ENCODE results near the gene CYTH3. TPM values are rescaled to one million over a fixed set of nuclear protein-coding genes. Genes with fewer than 3 reads are reported as not detected.

CYTH3 gene
- total and polyA plus RNA-seq, 2 donors (not counting 1 experiment from before 2014, with no cell fraction given) = 39.1 to 73.3 TPM

- no peak for DNase-seq (ENCODE audit: low read depth in 2 of 2)
- no peak overlapping the region for H3K27ac ChIP-seq (ENCODE audit: insufficient read depth, low read length)
These were observed 105.3 kb downstream of the CYTH3 start for GRCh38 chr7:6167004-6167551.

GRCh38 chr7:6166443-6166891, 106.0 kb downstream of the CYTH3 start:
- H3K4me3 ChIP-seq (replicated peaks in 1 of 4; ENCODE audit: control extremely low read depth in 1 of 4, insufficient read depth in 1 of 4, low read depth in 3 of 4, low read length in 4 of 4) = no peak overlapping the region
- H3K27me3 ChIP-seq (ENCODE audit: control insufficient read depth, insufficient read depth, low read length) = no peaks in the 10 kb centered on the region
- no peak overlapping the region for H3K27ac ChIP-seq (ENCODE audit: insufficient read depth, low read length)
- no peak overlapping the region for H3K4me2 ChIP-seq (ENCODE audit: extremely low read depth, insufficient read depth, low read length)
- no peak overlapping the region for H2AFZ ChIP-seq (ENCODE audit: low read length)
- H3K79me2 ChIP-seq (ENCODE audit: control insufficient read depth, insufficient read depth, low read length) = no peaks in the 10 kb centered on the region
- no peak for TF ChIP-seq EZH2 (IDR thresholded peaks at IDR 0.05; ENCODE audit: low read length, missing control alignments)
- no peak for TF ChIP-seq CTCF (conservative IDR thresholded peaks at IDR 0.05 in 1 of 2, IDR thresholded peaks at IDR 0.05 in 1 of 2; ENCODE audit: low read depth in 1 of 2, low read length in 2 of 2)
- peaks cover 11% of the 10 kb centered on the region for H3K4me1 ChIP-seq (ENCODE audit: control insufficient read depth, extremely low read depth, insufficient read depth, low read length)
- no peaks in the 10 kb centered on the region for H4K20me1 ChIP-seq (ENCODE audit: control insufficient read depth, extremely low read depth, insufficient read depth, low read length)
- peaks cover 33% of the 10 kb centered on the region for H3K36me3 ChIP-seq (ENCODE audit: control insufficient read depth, insufficient read depth, low read length)
- no peak overlapping the region for H3K9ac ChIP-seq (ENCODE audit: insufficient read depth, low read length)
- DNase-seq (ENCODE audit: low read depth in 2 of 2) = no peak
- no peaks in the 10 kb centered on the region for H3K9me3 ChIP-seq (ENCODE audit: control insufficient read depth, insufficient read depth, low read depth, low read length)

More at GRCh38 chr7:6167004-6167551, 105.3 kb downstream of the CYTH3 start:
- H3K4me2 ChIP-seq (ENCODE audit: extremely low read depth, insufficient read depth, low read length) = no peak overlapping the region
- no peak for TF ChIP-seq EZH2 (IDR thresholded peaks at IDR 0.05; ENCODE audit: low read length, missing control alignments)
- no peak for TF ChIP-seq CTCF (conservative IDR thresholded peaks at IDR 0.05 in 1 of 2, IDR thresholded peaks at IDR 0.05 in 1 of 2; ENCODE audit: low read depth in 1 of 2, low read length in 2 of 2)
- H3K9ac ChIP-seq (ENCODE audit: insufficient read depth, low read length) = no peak overlapping the region
- no peak overlapping the region for H3K4me3 ChIP-seq (replicated peaks in 1 of 4; ENCODE audit: control extremely low read depth in 1 of 4, insufficient read depth in 1 of 4, low read depth in 3 of 4, low read length in 4 of 4)
- no peaks in the 10 kb centered on the region for H3K79me2 ChIP-seq (ENCODE audit: control insufficient read depth, insufficient read depth, low read length)
- H2AFZ ChIP-seq (ENCODE audit: low read length) = no peak overlapping the region
- peaks cover 10% of the 10 kb centered on the region for H3K4me1 ChIP-seq (ENCODE audit: control insufficient read depth, extremely low read depth, insufficient read depth, low read length)
- H3K9me3 ChIP-seq (ENCODE audit: control insufficient read depth, insufficient read depth, low read depth, low read length) = no peaks in the 10 kb centered on the region
- H3K36me3 ChIP-seq (ENCODE audit: control insufficient read depth, insufficient read depth, low read length) = peaks cover 33% of the 10 kb centered on the region
- no peaks in the 10 kb centered on the region for H3K27me3 ChIP-seq (ENCODE audit: control insufficient read depth, insufficient read depth, low read length)
- H4K20me1 ChIP-seq (ENCODE audit: control insufficient read depth, extremely low read depth, insufficient read depth, low read length) = no peaks in the 10 kb centered on the region

DNA sequence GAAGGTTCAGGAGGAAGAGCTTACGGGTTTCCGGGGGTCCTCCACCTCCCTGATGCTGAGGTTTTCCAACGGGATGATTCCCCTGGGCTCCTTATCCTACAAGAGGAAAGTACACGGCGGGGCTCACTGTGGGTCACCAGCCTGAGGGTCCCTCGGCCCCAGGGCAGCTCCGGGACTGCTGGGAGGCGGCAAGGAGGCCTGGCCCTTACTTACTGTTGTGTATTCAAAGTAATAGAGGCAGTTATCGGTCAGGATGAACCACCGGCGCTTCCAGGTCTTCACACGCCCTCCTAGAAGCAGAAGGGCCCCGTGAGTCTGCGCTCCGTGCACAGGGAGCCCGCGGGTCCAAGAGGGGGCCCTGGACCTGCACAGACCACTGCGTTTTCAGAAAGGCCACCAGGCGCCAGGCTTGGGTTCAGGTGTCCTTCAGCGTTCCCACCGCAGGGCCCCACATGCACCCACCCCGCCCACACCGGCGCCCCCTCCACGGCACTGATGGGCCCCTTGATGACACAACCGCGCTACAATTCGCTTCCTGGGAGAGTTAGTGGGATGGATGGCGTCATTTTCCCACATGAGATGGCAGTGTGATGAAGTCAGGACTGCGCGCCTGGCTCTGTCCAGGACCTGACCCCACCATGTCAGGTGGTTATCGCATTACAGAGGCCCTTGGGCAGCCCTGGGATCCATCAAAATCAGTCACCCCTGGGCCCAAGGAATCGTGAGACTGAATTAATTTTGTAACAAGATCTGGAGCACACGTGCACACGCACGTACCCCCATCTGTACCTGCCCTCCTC, 106.7 kb downstream of the CYTH3 start:
- DNase-seq (ENCODE audit: low read depth in 2 of 2) = no peak
- Histone ChIP-seq H2AFZ (ENCODE audit: low read length) (no peak overlapping the region), H3K4me1 (ENCODE audit: control insufficient read depth, extremely low read depth, insufficient read depth, low read length) (peaks cover 11% of the 10 kb centered on the region), H4K20me1 (ENCODE audit: control insufficient read depth, extremely low read depth, insufficient read depth, low read length) (no peaks in the 10 kb centered on the region), H3K9me3 (ENCODE audit: control insufficient read depth, insufficient read depth, low read depth, low read length) (no peaks in the 10 kb centered on the region), H3K4me2 (ENCODE audit: extremely low read depth, insufficient read depth, low read length) (no peak overlapping the region), H3K9ac (ENCODE audit: insufficient read depth, low read length) (no peak overlapping the region), H3K36me3 (ENCODE audit: control insufficient read depth, insufficient read depth, low read length) (peaks cover 28% of the 10 kb centered on the region), H3K27ac (ENCODE audit: insufficient read depth, low read length) (no peak overlapping the region), H3K79me2 (ENCODE audit: control insufficient read depth, insufficient read depth, low read length) (no peaks in the 10 kb centered on the region), H3K27me3 (ENCODE audit: control insufficient read depth, insufficient read depth, low read length) (no peaks in the 10 kb centered on the region), H3K4me3 (replicated peaks in 1 of 4; ENCODE audit: control extremely low read depth in 1 of 4, insufficient read depth in 1 of 4, low read depth in 3 of 4, low read length in 4 of 4) (no peak overlapping the region)
- TF ChIP-seq CTCF (conservative IDR thresholded peaks at IDR 0.05 in 1 of 2, IDR thresholded peaks at IDR 0.05 in 1 of 2; ENCODE audit: low read depth in 1 of 2, low read length in 2 of 2) (no peak), EZH2 (IDR thresholded peaks at IDR 0.05; ENCODE audit: low read length, missing control alignments) (no peak)

All from fibroblast of lung (primary cell).